ENCODE data around the gene CDK11B.
"Not testable (repeated sequence)": the region's sequence is repeated elsewhere in the genome, so short reads cannot be mapped to it uniquely, and the experiment has no call there.

DNA sequence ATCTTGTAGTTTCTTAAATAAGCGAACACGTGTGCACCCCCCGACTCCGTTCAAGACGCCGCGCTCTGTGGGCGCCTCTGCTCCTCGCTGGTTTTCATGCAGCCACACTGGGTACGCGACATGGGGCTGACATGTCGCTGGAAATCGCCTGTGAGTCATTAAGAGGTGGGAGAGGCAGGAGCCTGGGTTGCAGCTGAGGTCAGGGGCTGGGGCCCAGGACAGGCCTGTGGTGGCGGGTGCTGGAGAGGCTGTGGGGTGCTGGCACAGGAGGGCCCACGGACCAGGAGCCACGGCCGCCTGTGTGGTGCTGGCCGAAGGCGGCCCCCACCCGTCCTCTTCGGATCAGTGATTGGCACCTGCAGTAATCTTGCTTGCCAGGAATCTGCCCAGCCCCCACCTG, 16.0 kb upstream of the CDK11B start:
- TF ChIP-seq, protein P1, sequence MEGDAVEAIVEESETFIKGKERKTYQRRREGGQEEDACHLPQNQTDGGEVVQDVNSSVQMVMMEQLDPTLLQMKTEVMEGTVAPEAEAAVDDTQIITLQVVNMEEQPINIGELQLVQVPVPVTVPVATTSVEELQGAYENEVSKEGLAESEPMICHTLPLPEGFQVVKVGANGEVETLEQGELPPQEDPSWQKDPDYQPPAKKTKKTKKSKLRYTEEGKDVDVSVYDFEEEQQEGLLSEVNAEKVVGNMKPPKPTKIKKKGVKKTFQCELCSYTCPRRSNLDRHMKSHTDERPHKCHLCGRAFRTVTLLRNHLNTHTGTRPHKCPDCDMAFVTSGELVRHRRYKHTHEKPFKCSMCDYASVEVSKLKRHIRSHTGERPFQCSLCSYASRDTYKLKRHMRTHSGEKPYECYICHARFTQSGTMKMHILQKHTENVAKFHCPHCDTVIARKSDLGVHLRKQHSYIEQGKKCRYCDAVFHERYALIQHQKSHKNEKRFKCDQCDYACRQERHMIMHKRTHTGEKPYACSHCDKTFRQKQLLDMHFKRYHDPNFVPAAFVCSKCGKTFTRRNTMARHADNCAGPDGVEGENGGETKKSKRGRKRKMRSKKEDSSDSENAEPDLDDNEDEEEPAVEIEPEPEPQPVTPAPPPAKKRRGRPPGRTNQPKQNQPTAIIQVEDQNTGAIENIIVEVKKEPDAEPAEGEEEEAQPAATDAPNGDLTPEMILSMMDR (IDR thresholded peaks at IDR 0.05) = not testable (repeated sequence)
- not testable (repeated sequence) for TF ChIP-seq EZH2 (IDR thresholded peaks at IDR 0.05; ENCODE audit: borderline replicate concordance, insufficient read depth, low read depth, low read length, poor library complexity, severe bottlenecking)

All from B cell (primary cell).